C4-2B (cell line): Measurements from ENCODE around the gene ITPA.
A peak's percentile ranks its signal among the peaks of the same experiment; 100 is the strongest.

Experiments used
- H3K27ac ChIP-seq: fragments of 450-650 bp; 2 replicates; pipeline ENCODE4 v1.5.1; 2017
- CTCF ChIP-seq: fragments of 450-650 bp; conservative IDR thresholded peaks from 2 replicates; pipeline ENCODE4 v1.5.1; 2017; ENCODE audit warnings: mild to moderate bottlenecking
- ZFX ChIP-seq: fragments of 450-650 bp; IDR thresholded peaks from 2 replicates; pipeline ENCODE4 v1.6.1; 2017

ITPA gene

GRCh38 chr20:3199206-3199605 lies 10.1 kb upstream of the ITPA start:
- TF ChIP-seq CTCF: no peak
- no peak for TF ChIP-seq ZFX
- H3K27ac ChIP-seq: no peak overlapping the region

DNA sequence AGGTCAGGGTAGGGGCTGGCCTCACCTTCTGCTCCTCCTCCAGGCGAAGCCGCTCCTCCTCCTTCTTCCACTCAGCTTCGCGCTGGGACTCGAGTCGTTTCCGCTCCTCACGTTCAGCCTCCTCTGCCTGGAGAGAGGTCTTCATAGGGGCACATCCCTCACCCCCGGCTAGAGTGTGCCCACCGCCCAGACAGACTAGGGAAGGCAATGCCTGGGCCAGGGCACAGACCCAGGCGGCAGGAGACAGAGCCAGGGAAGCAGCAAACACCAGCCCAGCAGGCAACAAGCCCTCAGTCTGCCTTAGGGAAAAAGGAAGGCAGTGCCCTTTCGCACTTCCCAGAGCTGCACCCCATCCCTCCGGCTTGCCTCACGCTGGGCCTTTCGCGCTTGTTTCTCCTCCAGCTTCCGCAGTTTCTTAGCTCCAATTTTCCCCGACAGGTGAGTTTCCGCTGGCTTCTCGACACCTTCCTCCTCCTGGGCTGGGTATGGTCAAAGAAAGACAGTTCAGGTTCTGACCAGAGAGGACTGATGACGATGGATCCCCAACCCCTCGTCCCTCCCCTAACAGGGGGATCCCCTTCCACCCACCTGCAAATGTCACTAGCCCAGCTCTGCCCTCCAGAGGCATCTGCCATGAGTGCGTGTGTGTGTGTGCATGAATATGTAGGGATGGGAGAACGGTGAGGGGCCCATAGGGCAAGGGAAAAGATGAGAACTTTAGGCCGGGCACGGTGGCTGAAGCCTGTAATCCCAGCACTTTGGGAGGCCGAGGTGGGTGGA lies 9.1 kb upstream of the ITPA start:
- H3K27ac ChIP-seq: no peak overlapping the region
- TF ChIP-seq CTCF: no peak
- no peak for TF ChIP-seq ZFX

DNA sequence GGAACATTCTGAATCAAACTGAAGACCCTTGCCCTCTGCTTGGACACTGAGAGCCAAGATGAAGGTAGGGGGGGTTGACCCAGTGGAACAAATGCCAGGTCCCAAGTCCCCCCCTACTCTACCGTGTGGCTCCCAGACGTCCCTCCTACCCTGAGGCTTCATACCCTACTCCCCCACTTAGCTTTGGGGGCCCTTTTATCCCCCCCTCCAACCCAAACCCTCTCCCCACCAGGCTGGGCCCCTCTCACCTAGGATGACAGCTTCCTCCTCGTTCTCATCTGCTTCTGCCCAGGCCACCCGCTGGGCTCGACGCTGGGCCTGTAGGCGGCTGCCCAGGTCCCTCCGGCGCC lies 6.4 kb upstream of the ITPA start:
- TF ChIP-seq ZFX (no peak), CTCF (no peak)
- peak overlapping the region; percentile 80 for H3K27ac ChIP-seq

GRCh38 chr20:3203315-3204123 lies 5.8 kb upstream of the ITPA start:
- 0 out of 2 replicates have a peak, but pooled peaks have one; percentile 49 for TF ChIP-seq ZFX
- TF ChIP-seq CTCF: no peak
- H3K27ac ChIP-seq: peak overlapping the region; percentile 80

GRCh38 chr20:3204124-3204794 lies 5.0 kb upstream of the ITPA start, which contains the start of gene DDRGK1:
Gene DDRGK1 (minus strand): TSS chr20:3204682. CDS start chr20:3204627, 55 bp downstream.
- TF ChIP-seq ZFX (peak; percentile 68), CTCF (no peak)
- H3K27ac ChIP-seq: peak within 1 kb of the TSS; percentile 80

DNA sequence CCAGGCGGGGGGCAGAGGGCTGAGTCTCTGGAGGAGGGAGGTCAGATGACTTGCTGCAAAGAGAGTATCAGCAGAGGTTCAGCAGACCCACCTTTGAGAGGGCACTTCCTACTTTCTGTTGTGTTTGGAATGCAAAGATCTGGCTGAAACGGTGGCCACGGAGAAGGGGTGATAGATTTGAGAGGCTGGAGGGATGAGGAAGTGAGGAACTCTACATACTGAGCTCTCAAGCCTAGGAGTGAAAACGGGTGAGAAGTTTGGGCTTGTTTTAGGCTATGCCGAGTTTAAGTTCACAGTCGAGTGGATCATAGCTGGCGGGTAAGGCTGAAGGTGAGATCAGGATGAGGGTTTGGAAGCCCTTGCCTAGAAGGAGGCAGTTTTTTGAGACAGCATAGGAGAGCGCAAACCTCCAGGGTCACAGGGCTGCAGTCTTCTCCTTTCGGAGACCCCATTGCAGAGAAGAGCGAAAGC lies 477 bp upstream of the ITPA start:
- peak overlapping the region; percentile 88 for H3K27ac ChIP-seq
- TF ChIP-seq CTCF (no peak), ZFX (no peak)
